ENCODE results near the gene NUFIP1.

GRCh38 chr13:44967704-44968433 lies 21.4 kb downstream of the NUFIP1 start:
- TF ChIP-seq ZNF274 (IDR thresholded peaks at IDR 0.05; ENCODE audit: low read depth, low read length), result no peak
- no peak for TF ChIP-seq SUZ12 (IDR thresholded peaks at IDR 0.05; ENCODE audit: extremely low read depth, insufficient read depth, insufficient read length)

Data from NT2/D1 (cell line).